DND-41 (cell line): ENCODE data around the gene ITGA2.

Experiments
- ATAC-seq: fragments of 200-7000 bp; cut with Tn5 transposase; 3 replicates; pipeline ENCODE4 v1.9.1; 2021; ENCODE audit warnings: low read depth; ENCODE audit not compliant: insufficient read depth
- DNase-seq: peaks from one replicate; pipeline ENCODE4 v3.0.0-alpha.2; 2020
- H2AFZ ChIP-seq: 2 replicates; pipeline ENCODE4 v1.6.0; 2012; ENCODE audit warnings: low read depth, low read length
- H3K27ac ChIP-seq: 2 replicates; pipeline ENCODE4 v1.5.1; 2012; ENCODE audit warnings: low read length, inconsistent platforms
- H3K27me3 ChIP-seq: fragments of 200-600 bp; sonication (generic); 2 replicates; pipeline ENCODE4 v1.6.0; 2012; ENCODE audit warnings: low read length, mild to moderate bottlenecking, inconsistent platforms; ENCODE audit not compliant: insufficient read depth, poor library complexity
- H3K36me3 ChIP-seq: 2 replicates; pipeline ENCODE4 v1.5.1; 2012; ENCODE audit warnings: low read length, inconsistent platforms; ENCODE audit not compliant: insufficient read depth
- H3K4me1 ChIP-seq: 2 replicates; pipeline ENCODE4 v1.5.1; 2012; ENCODE audit warnings: mild to moderate bottlenecking, low read length; ENCODE audit not compliant: insufficient read depth
- H3K4me2 ChIP-seq: 2 replicates; pipeline ENCODE4 v1.6.0; 2012; ENCODE audit warnings: mild to moderate bottlenecking, moderate library complexity, low read length, inconsistent platforms; ENCODE audit not compliant: insufficient read depth
- H3K4me3 ChIP-seq, 2 experiments: fragments of 200-600 bp in 1 of 2; shearing (Covaris generic) in 1 of 2; 2 replicates each; pipeline ENCODE4 v1.5.1; 2012 to 2016; ENCODE audit warnings: inconsistent platforms in 2 of 2, low read length in 2 of 2, mild to moderate bottlenecking in 2 of 2, low read depth in 1 of 2, moderate library complexity in 1 of 2
- H3K79me2 ChIP-seq: 2 replicates; pipeline ENCODE4 v1.6.0; 2012; ENCODE audit warnings: low read length, inconsistent platforms; ENCODE audit not compliant: insufficient read depth
- H3K9ac ChIP-seq: 2 replicates; pipeline ENCODE4 v1.6.0; 2012; ENCODE audit warnings: low read depth, mild to moderate bottlenecking, inconsistent platforms, low read length, moderate library complexity
- H3K9me3 ChIP-seq: 2 replicates; pipeline ENCODE4 v1.5.1; 2012; ENCODE audit warnings: low read length, moderate library complexity, mild to moderate bottlenecking, inconsistent platforms; ENCODE audit not compliant: insufficient read depth, severe bottlenecking
- H4K20me1 ChIP-seq: 2 replicates; pipeline ENCODE4 v1.6.0; 2012; ENCODE audit warnings: low read length; ENCODE audit not compliant: insufficient read depth
- CTCF ChIP-seq: IDR thresholded peaks from 2 replicates; pipeline ENCODE4 v1.5.1; 2012; ENCODE audit warnings: borderline replicate concordance, low read length, moderate library complexity, mild to moderate bottlenecking; ENCODE audit not compliant: poor library complexity, severe bottlenecking; ENCODE audit errors: extremely low read depth
- EZH2 ChIP-seq: IDR thresholded peaks from 3 replicates; pipeline ENCODE4 v1.6.1; 2012; ENCODE audit warnings: borderline replicate concordance, low read depth, mild to moderate bottlenecking, moderate library complexity, low read length, inconsistent platforms; ENCODE audit not compliant: severe bottlenecking

ITGA2 gene

GRCh38 chr5:52996979-52997378, 7.8 kb downstream of the ITGA2 start:
- ATAC-seq: no peak
- H3K36me3 ChIP-seq: 0 out of 2 replicates have a peak, but pooled peaks cover 2% of the 10 kb centered on the region

GRCh38 chr5:52997424-52997823, 8.3 kb downstream of the ITGA2 start:
- Histone ChIP-seq H3K4me3 (no peak overlapping the region), H3K79me2 (no peaks in the 10 kb centered on the region), H2AFZ (no peak overlapping the region), H3K9ac (no peak overlapping the region), H4K20me1 (no peaks in the 10 kb centered on the region), H3K36me3 (0 out of 2 replicates have a peak, but pooled peaks cover 2% of the 10 kb centered on the region), H3K27ac (no peak overlapping the region), H3K4me2 (no peak overlapping the region), H3K9me3 (no peaks in the 10 kb centered on the region), H3K27me3 (no peaks in the 10 kb centered on the region), H3K4me1 (no peaks in the 10 kb centered on the region)
- ATAC-seq (no peak), DNase-seq (no peak)
- TF ChIP-seq CTCF (no peak), EZH2 (no peak)

More at GRCh38 chr5:52996979-52997378, 7.8 kb downstream of the ITGA2 start:
- no peak overlapping the region for H3K27ac ChIP-seq
- H3K4me2 ChIP-seq: no peak overlapping the region
- no peaks in the 10 kb centered on the region for H4K20me1 ChIP-seq
- H3K4me1 ChIP-seq: no peaks in the 10 kb centered on the region
- no peaks in the 10 kb centered on the region for H3K27me3 ChIP-seq
- no peaks in the 10 kb centered on the region for H3K79me2 ChIP-seq
- no peaks in the 10 kb centered on the region for H3K9me3 ChIP-seq
- TF ChIP-seq EZH2 (no peak), CTCF (no peak)
- no peak overlapping the region for H3K9ac ChIP-seq
- no peak for DNase-seq
- no peak overlapping the region for H3K4me3 ChIP-seq
- H2AFZ ChIP-seq: no peak overlapping the region

GRCh38 chr5:52998552-52999313, 9.6 kb downstream of the ITGA2 start:
- Histone ChIP-seq H3K4me2 (no peak overlapping the region), H3K36me3 (0 out of 2 replicates have a peak, but pooled peaks cover 2% of the 10 kb centered on the region), H3K4me1 (peaks cover 10% of the 10 kb centered on the region), H3K79me2 (0 out of 2 replicates have a peak, but pooled peaks cover 2% of the 10 kb centered on the region), H3K9ac (no peak overlapping the region), H3K27me3 (no peaks in the 10 kb centered on the region), H3K4me3 (no peak overlapping the region), H3K9me3 (no peaks in the 10 kb centered on the region), H4K20me1 (no peaks in the 10 kb centered on the region), H3K27ac (no peak overlapping the region), H2AFZ (no peak overlapping the region)
- TF ChIP-seq CTCF: no peak
- no peak for TF ChIP-seq EZH2
- DNase-seq (no peak), ATAC-seq (no peak; the same call in 2 of the 3 replicates)
